LNCaP clone FGC (cell line): ENCODE results near the gene ADK.
"Not testable (repeated sequence)": the region's sequence is repeated elsewhere in the genome, so short reads cannot be mapped to it uniquely, and the experiment has no call there.

Experiments
- DNase-seq: peaks from one replicate; pipeline ENCODE4 v3.0.0-alpha.2; 2011; ENCODE audit warnings: low read depth
- H3K4me3 ChIP-seq: 2 replicates; pipeline ENCODE4 v1.5.1; 2011; ENCODE audit warnings: mild to moderate bottlenecking, low read depth, low read length, control low read depth
- TF ChIP-seq, protein P1 (sequence below): IDR thresholded peaks from 2 replicates; pipeline ENCODE4 v1.5.1; 2012; ENCODE audit warnings: mild to moderate bottlenecking; ENCODE audit not compliant: control insufficient read depth, insufficient read depth; ENCODE audit errors: extremely low read depth

Gene ADK

DNA sequence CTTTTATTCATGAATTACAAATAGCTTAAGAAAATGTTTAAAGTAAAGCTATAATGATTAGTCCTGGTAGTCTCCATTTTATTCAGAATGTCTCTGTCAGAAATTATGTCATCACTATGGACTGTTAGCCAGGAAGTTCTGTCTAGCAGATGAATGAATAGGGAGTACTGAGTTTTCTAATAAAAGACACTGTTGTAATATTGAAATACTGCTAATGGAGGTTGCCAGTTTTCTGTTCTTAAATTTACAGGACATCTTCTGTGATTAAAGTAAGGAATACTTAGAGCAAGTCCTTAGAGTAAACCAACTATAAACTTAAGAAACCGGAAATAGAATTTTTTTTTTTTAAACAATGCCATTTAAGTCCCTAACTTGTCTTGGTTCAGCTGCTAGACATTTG is 309.8 kb downstream of the ADK start:
- TF ChIP-seq, protein P1, sequence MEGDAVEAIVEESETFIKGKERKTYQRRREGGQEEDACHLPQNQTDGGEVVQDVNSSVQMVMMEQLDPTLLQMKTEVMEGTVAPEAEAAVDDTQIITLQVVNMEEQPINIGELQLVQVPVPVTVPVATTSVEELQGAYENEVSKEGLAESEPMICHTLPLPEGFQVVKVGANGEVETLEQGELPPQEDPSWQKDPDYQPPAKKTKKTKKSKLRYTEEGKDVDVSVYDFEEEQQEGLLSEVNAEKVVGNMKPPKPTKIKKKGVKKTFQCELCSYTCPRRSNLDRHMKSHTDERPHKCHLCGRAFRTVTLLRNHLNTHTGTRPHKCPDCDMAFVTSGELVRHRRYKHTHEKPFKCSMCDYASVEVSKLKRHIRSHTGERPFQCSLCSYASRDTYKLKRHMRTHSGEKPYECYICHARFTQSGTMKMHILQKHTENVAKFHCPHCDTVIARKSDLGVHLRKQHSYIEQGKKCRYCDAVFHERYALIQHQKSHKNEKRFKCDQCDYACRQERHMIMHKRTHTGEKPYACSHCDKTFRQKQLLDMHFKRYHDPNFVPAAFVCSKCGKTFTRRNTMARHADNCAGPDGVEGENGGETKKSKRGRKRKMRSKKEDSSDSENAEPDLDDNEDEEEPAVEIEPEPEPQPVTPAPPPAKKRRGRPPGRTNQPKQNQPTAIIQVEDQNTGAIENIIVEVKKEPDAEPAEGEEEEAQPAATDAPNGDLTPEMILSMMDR = no peak
- H3K4me3 ChIP-seq = no peak overlapping the region
- DNase-seq = no peak

DNA sequence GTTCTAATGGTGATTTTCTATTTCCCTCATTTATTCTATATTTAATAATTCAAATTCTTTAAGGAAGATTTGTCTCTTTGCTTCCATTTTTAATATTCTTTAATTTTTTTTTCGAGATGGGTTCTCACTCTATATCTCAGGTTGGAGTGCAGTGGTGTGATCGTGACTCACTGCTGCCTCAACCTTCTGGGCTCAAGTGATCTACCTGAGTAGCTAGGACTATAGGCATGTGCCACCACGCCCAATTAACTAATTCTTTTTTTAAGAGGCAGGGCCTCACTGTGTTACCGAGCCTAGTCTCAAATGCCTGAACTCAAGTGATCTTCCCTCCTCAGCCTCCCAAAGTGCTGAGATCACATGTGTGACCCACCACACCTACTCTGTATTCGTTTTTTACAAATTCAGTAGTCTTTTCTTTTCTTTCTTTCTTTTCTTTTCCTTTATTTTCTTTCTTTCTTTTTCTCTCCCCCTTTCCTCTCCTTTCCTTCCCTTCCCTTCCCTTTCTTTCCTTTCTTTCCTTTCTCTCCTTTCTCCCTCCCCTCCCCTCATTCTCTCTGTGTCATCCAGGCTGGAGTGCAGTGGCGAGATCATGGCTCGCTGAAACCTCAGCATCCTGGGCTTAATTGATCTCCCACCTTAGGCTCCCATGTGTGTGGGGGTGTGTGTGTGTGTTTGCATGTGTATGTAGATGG is 323.1 kb downstream of the ADK start:
- TF ChIP-seq, protein P1 = no peak
- no peak for DNase-seq
- H3K4me3 ChIP-seq = no peak overlapping the region

DNA sequence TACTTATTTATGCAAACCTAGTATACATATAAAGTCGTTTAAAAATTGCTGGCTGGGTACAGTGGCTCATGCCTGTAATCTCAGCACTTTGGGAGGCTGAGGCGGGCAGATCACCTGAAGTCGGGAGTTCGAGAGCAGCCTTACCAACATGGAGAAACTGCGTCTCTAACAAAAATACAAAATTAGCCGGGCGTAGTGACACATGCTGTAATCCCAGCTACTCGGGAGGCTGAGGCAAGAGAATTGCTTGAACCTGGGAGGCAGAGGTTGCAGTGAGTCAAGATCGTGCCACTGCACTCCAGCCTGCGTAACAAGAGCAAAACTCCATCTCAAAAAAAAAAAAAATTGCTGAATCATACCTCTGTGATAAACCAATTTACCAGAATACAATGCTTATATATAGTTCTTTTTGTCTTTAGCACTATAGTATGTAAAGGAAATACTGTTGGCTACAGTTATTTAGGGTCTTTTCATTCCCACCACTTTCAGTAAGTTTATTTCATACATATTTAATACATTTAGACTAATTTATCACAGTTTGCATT is 325.2 kb downstream of the ADK start:
- not testable (repeated sequence) for DNase-seq, H3K4me3 ChIP-seq

DNA sequence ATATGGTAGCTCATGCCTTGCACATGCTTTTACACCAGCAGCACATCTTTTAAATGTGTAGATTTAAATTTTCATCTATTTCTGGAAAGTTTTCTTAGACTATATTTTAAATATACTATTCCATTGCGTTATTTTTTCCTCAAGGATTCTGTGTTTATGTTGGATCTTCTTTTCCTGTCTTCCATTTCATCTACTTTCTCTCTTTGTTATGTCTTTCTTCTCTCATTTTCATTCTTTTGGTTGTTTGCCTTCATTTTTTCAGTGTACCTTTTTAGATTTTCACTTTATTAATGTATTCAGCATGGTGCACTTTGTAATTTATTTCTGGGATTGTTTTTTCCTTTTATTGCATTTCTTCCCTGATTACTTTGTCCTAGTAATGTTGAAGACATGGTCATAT is 329.8 kb downstream of the ADK start:
- TF ChIP-seq, protein P1 = no peak
- H3K4me3 ChIP-seq = no peak overlapping the region
- no peak for DNase-seq

DNA sequence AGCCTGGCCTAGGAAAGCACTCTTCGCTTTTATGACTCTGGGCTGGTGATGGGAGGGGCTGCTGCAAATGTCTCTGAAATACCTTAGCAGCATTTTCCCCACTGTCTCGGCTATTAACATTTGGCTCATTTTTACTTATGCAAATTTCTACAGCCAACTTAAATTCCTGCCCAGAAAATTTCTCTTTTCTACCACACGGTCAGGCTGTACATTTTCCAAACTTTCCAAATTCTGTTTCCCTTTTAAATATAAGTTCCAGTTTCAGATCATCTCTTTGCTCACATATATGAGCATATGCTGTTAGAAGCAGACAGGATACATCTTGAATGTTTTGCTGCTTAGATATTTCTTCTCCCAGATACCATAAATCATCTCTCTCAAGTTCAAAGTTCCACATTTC is 332.3 kb downstream of the ADK start:
- no peak overlapping the region for H3K4me3 ChIP-seq
- DNase-seq = no peak
- TF ChIP-seq, protein P1 = no peak

DNA sequence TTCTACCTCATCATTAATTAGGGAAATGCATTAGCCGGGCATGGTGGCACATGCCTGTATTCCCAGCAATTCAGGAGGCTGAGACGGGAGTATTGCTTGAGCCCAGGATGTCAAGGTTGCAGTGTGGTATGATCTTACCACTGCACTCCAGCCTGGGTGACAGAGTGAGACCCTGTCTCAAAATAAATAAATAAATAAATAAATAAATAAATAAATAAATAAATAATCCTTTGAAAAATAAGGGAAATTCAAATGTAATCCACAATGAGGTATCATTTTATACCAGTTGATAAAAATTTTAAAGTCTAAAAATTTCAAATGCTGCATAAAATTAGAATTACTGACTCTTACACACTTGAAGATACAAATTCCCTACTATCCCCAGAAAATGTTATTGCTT is 334.3 kb downstream of the ADK start:
- DNase-seq = no peak
- H3K4me3 ChIP-seq = no peak overlapping the region
- TF ChIP-seq, protein P1 = no peak

DNA sequence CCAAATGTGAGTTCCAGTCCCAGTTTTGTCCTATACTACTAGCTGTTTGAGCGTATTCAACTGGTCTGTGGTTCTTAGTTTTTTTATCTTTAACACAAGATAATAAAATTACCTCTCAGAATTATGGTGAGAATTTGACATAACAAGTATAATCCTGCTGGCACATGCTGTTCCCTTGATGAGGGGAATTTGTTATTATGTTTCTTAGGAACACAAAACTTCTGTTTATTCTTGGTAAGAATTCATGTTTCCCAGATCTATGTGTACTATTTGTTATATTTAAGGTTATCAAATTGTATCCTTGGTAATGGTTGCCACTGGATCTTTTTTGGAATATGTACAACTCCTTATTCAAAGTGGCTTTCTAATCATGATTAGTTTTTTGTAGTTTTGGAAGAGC is 335.6 kb downstream of the ADK start:
- TF ChIP-seq, protein P1 = no peak
- no peak for DNase-seq
- H3K4me3 ChIP-seq = no peak overlapping the region
